Measurements from ENCODE around the gene PLEK.
"Not testable (repeated sequence)": the region's sequence is repeated elsewhere in the genome, so short reads cannot be mapped to it uniquely, and the experiment has no call there.

The PLEK gene

GRCh38 chr2:68365087-68365486 lies at the start of gene PLEK:
PLEK (plus strand) TSS chr2:68365282; CDS start chr2:68365352, 70 bp downstream.
- peak; percentile 74 for DNase-seq

- no peak for DNase-seq
Observed at GRCh38 chr2:68316111-68316510, 49.0 kb upstream of the PLEK start.

- no peak for DNase-seq
Observed at GRCh38 chr2:68317971-68318913, 46.8 kb upstream of the PLEK start.

GRCh38 chr2:68318914-68319397 lies 46.1 kb upstream of the PLEK start:
- no peak for DNase-seq

GRCh38 chr2:68319398-68320117 lies 45.5 kb upstream of the PLEK start, which contains the start of gene CNRIP1:
CNRIP1 (minus strand) TSS chr2:68319949; CDS start chr2:68319400, 549 bp downstream.
- DNase-seq: no peak

- DNase-seq: no peak
Observed at GRCh38 chr2:68320118-68320641, 44.9 kb upstream of the PLEK start.

GRCh38 chr2:68325056-68325455 lies 40.0 kb upstream of the PLEK start:
- no peak for DNase-seq

- DNase-seq: no peak
Observed at GRCh38 chr2:68328901-68329300, 36.2 kb upstream of the PLEK start.

GRCh38 chr2:68330691-68331090 lies 34.4 kb upstream of the PLEK start:
- DNase-seq: no peak

- no peak for DNase-seq
Observed at GRCh38 chr2:68333009-68333408, 32.1 kb upstream of the PLEK start.

- DNase-seq: no peak
Observed at GRCh38 chr2:68333931-68334330, 31.2 kb upstream of the PLEK start.

- DNase-seq: no peak
Observed at GRCh38 chr2:68336192-68336591, 28.9 kb upstream of the PLEK start.

GRCh38 chr2:68340226-68341061 lies 24.6 kb upstream of the PLEK start:
- DNase-seq: no peak

GRCh38 chr2:68341062-68341329 lies 24.1 kb upstream of the PLEK start:
- no peak for DNase-seq

- DNase-seq: no peak
Observed at GRCh38 chr2:68341583-68341982, 23.5 kb upstream of the PLEK start.

- no peak for DNase-seq
Observed at GRCh38 chr2:68342470-68342869, 22.6 kb upstream of the PLEK start.

- no peak for DNase-seq
Observed at GRCh38 chr2:68344031-68344430, 21.1 kb upstream of the PLEK start.

GRCh38 chr2:68345129-68345875 lies 19.8 kb upstream of the PLEK start:
- DNase-seq: no peak

GRCh38 chr2:68349091-68349490 lies 16.0 kb upstream of the PLEK start:
- not testable (repeated sequence) for DNase-seq

- DNase-seq: no peak
Observed at GRCh38 chr2:68351997-68352396, 13.1 kb upstream of the PLEK start.

GRCh38 chr2:68352651-68353391 lies 12.3 kb upstream of the PLEK start:
- DNase-seq: no peak
